Islet of Langerhans (tissue), 1 donor: ENCODE results near the gene ARPC1B.
"Not testable (repeated sequence)": the region's sequence is repeated elsewhere in the genome, so short reads cannot be mapped to it uniquely, and the experiment has no call there.

Experiments
- FAIRE-seq: peaks from one replicate; lab custom pipeline; 2011; peaks lifted over from hg19 to GRCh38; lab: Jason Lieb, UNC

The ARPC1B gene

GRCh38 chr7:99368750-99369389 is 5.7 kb upstream of the ARPC1B start:
- no peak for FAIRE-seq

- FAIRE-seq, result no peak
Observed at GRCh38 chr7:99369767-99370391, 4.7 kb upstream of the ARPC1B start.

GRCh38 chr7:99371376-99371920 is 3.1 kb upstream of the ARPC1B start:
- FAIRE-seq, result no peak

DNA sequence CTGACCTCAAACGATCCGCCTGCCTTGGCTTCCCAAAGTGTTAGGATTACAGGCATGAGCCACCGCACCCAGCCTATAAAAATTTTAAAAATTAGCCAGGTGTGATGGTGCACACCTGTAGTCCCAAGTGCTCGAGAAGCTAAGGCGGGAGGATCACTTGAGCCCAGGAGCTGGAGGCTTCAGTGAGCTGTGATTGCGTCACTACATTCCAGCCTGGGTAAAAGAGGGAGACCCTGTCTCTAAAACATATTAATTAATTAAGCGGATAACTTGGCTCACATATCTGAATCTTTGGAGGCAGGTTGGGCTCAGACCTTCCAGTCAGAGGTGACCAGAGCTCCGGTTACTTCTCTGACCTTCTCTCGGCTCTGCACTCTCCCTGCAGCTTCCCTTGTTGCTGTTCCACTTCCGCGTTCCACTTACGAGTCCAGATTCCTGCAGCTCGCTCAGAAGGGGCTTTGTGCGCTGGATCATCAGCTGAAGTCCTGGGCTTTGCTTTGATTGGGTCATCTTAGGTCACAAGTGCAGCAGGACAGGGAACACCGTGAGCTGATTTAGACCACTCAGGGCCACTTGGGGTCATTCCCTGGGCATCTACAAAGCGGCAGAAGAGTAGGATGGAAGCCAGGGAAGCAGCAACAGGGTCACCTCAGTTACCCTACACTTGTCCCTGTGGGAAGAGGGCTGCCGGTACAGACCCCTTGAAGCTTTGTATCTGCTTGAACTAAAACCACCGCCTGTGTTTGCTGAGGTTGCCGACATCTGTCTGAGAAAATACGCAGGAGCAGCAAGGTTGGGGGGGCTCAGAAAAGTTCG is 2.0 kb upstream of the ARPC1B start:
- FAIRE-seq, result no peak

GRCh38 chr7:99373091-99374066 is 1.2 kb upstream of the ARPC1B start:
- no peak for FAIRE-seq

DNA sequence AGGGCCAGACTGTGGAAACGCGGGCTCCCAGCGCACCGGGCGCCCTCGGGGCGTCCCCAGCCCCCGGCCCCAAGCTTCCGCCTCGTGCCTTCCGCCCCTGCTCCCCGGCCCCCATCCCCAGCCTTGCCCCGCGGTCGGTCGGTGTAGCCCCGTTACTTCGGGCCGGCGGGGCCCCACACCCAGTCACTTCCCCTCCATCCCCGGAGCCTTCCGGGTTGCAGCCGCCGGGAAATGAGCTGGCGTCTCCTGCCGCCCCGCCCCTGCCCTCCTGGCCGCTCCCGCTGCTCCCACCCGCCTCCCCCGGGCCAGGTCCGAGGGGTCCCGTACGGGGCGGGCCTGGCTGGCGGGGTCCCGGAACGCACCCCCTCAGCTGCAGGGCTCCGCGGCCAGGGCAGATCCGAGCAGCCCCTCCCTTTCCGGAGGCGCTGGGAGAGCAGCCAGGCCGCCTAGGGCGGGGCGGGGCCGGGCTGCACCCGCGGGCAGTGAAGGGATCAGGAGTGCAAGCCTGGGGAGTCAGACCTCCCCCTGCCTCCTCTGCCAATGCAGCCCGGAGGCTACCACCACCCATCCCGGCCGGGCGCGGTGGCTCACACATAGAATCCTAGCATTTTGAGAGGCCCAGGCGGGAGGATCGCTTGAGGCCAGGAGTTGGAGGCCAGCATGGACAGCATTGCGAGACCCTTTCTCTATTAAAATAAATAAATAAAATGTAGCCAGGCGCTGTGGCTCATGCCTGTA is 709 bp downstream of the ARPC1B start:
- no peak for FAIRE-seq

- no peak for FAIRE-seq
Observed at GRCh38 chr7:99379043-99379577, 4.6 kb downstream of the ARPC1B start.

GRCh38 chr7:99379693-99380031 is 5.1 kb downstream of the ARPC1B start:
- FAIRE-seq, result not testable (repeated sequence)

DNA sequence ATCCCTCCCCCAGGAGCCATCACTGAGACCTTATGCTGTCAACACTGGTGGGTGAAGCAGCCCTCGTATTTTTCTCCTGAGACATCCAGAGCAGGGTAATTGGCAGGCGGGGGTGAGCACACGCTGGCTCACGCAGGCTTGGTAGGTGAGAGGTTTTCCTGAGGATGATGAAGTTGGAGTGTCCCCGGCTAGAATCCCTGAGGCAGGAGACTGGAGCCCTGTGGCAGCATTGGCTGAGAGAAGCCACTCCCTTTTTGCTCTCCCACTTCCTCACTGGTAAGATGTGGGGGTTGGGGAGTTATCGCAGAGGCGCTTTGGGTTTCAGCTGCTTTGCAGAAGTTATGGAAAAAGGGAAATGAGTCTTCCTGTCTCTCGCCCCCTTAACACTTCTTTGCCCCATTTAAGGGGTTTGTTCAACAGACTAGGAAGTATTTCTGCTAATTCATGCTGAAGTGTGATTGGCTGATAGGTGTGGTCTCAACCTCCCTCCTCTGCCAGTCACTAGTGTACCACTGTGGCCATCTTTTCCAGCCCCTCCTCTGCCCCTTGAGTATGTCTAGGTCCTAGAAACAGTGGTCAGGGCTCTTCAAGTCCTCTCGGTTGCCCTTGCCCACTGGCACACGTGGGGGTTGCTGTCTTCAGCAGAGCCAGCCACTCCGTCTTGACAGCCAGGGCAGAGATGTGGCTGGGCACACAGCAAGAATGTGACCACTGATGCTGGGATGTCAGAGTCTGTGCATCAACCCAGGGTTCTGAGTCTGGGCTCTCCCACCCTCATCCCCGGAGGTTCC is 5.7 kb downstream of the ARPC1B start:
- no peak for FAIRE-seq

DNA sequence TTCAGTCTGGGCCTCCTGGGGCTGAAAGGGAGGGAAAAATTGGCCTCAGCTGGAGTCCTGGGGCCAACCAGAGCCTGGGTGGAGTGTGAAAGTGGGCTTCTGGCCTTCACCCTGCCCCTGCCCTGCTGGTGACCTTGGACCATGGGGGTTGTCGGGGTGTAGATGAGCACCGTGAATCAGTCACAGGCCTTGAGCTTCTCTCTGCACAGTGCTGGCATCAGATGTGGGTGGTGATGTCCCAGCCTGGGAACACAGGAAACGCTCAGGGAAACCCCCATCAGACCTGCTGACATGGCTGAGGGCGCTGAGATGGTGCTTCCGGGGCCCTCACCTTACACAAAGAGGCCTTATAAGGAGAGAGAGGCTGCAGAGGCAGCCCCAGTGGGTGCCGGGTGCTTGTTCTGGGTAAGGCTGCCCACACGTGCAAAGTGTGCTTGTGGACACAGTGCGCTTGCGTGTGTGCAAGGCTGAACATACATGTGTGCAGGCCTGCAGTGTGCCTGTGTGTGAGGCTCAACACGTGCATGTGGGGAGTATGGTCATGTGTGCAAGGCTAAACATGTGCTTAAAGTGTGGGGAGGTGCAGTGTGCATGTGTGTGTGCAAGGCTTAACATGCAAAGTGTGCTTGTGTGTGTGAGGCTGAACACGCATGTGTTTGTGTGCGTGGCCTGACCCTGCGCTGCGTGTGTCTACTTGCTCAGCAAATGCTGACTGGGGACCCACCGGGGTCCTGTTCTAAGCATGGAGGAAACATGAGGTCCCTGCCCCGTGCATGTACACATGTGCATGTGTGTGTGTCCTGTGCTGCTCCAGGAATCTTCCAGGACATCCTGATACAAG is 6.5 kb downstream of the ARPC1B start:
- FAIRE-seq, result no peak

DNA sequence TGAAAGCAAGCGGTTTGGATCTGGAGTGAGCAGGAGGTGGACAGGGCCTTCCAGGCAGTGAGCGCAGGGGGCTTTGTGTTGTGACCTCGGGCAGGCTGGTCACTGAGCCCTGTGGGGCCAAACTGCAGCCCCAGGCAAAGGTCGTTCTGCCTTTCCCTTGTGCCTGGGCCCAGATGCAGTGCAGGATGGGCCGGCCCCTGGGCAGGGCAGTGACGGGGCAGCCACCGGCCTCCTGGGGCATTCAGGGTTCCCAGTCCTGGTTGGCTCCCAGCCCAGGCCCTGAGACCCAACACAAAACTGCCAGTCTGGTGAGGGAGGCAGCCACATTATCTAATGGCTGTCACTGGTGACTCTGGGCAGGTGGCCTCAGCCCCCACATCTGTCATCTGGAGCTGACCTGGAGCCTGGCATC is 7.1 kb downstream of the ARPC1B start:
- FAIRE-seq, result no peak

GRCh38 chr7:99383203-99383602 is 8.7 kb downstream of the ARPC1B start:
- no peak for FAIRE-seq

DNA sequence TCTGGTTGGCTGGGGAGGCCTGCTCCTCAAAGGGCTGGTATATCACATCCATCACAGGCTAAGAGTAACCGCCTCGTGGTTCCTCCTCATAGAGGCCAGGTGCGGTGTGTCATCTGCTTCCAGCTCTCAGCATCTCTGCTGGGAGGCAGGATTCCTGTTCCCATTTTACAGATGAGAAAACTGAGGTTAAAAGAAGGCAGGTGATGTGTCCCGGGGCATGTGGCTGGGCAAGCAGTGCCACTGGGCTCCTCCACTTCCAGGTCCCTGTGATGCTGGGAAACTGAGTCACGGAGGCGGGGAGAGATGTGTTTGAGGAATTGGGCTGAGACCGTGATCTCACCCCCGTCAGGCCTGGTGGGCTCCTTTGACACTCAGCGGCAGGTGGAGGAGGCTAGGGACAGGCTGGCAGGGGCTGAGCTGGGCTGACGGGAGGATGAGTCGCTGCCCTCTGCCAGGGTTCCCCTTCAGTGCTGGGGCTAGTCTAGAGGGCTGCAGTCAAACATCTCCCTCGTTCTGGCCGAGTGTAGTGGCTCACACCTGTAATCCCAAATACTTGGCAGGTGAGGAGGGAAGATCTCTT is 9.4 kb downstream of the ARPC1B start:
- no peak for FAIRE-seq

DNA sequence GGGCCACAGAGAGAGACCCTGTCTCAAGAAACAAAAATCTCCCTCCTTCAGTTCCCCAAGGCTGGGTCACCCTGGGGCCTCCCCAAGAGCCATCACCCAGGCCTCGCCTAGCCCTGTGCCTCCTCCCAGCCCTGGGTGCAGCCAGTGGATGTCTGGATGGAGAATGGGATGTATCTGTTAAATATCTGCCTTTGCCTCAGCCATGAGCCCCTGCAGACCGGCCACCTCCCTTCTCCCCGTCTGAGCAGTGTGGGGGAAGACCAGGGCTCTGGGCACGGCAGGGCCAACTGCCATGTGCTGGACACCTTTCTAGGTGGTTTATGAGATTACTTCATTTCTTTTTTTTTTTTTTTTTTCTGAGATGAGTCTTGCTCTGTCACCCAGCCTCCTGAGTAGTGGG is 10.0 kb downstream of the ARPC1B start:
- FAIRE-seq, result no peak

DNA sequence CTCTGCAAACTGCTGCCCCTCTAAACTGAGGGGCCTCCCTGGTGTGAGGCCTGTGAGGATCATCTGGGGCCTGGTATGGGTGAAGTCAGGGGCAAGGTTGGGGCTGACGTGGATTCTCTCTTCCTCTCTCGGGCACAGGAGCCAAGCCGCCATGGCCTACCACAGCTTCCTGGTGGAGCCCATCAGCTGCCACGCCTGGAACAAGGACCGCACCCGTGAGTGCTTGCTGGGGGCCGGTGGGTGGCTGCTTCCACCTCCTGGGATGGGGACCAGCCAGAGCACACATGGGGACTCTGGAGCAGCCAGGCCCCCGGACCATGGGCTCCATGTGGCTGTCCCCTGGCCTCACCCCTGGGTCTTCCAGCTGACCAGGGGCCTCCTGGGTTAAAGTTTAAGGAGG is 11.0 kb downstream of the ARPC1B start:
- FAIRE-seq, result no peak

- no peak for FAIRE-seq
Observed at GRCh38 chr7:99386584-99387238, 12.2 kb downstream of the ARPC1B start.

DNA sequence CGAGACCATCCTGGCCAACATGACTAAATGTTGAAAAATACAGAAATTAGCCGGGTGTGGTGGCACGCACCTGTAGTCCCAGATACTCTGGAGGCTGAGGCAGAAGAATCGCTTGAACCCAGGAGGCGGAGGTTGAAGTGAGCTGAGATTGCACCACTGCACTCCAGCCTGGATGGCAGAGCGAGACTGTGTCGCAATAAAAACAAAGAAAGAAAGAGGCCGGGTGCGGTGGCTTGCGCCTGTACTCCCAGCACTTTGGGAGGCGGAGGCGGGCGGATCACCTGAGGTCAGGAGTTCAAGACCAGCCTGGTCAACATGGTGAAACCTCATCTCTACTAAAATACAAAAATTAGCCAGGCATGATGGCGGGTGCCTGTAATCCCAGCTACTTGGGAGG is 12.7 kb downstream of the ARPC1B start:
- not testable (repeated sequence) for FAIRE-seq

GRCh38 chr7:99387912-99388311 is 13.4 kb downstream of the ARPC1B start:
- no peak for FAIRE-seq
